Liver (tissue), 9 donors: ENCODE results near the gene TGM2. TPM values are rescaled to one million over a fixed set of nuclear protein-coding genes. Genes with fewer than 3 reads are reported as not detected.

ENCODE experiments used
- DNase-seq: peaks from one replicate; pipeline ENCODE4 v3.0.0-alpha.2; 2017; ENCODE audit warnings: low spot score
- H3K27ac ChIP-seq, 2 donors: one replicate each; pipeline ENCODE4 v1.7.0; 2013; ENCODE audit warnings: inconsistent platforms in 2 of 2, low read length in 2 of 2, control low read depth in 1 of 2, low read depth in 1 of 2, mild to moderate bottlenecking in 1 of 2
- H3K27me3 ChIP-seq, 4 donors: one replicate each; pipeline versions ENCODE4 v1.6.1 to v1.7.0; 2013; ENCODE audit warnings: low read length in 3 of 4, inconsistent platforms in 1 of 4, mild to moderate bottlenecking in 1 of 4, moderate library complexity in 1 of 4; ENCODE audit not compliant: control insufficient read depth in 4 of 4, insufficient read depth in 4 of 4
- H3K36me3 ChIP-seq, 4 donors: one replicate each; pipeline versions ENCODE4 v1.6.1 to v1.7.0; 2013; ENCODE audit warnings: low read length in 3 of 4, mild to moderate bottlenecking in 3 of 4, low read depth in 1 of 4, moderate library complexity in 1 of 4; ENCODE audit not compliant: control insufficient read depth in 4 of 4, insufficient read depth in 3 of 4
- H3K4me1 ChIP-seq, 4 donors: one replicate each; pipeline versions ENCODE4 v1.6.1 to v1.7.0; 2013; ENCODE audit warnings: low read length in 3 of 4, mild to moderate bottlenecking in 3 of 4, moderate library complexity in 1 of 4; ENCODE audit not compliant: control insufficient read depth in 4 of 4, insufficient read depth in 4 of 4
- H3K4me3 ChIP-seq, 3 donors: one replicate each; pipeline versions ENCODE4 v1.6.1 to v1.7.0; 2013; ENCODE audit warnings: low read length in 3 of 3, control low read depth in 1 of 3, low read depth in 1 of 3, mild to moderate bottlenecking in 1 of 3
- H3K9ac ChIP-seq, 2 donors: one replicate each; pipeline ENCODE4 v1.7.0; 2013; ENCODE audit warnings: low read length in 2 of 2, mild to moderate bottlenecking in 2 of 2, moderate library complexity in 2 of 2, control low read depth in 1 of 2, low read depth in 1 of 2
- H3K9me3 ChIP-seq, 4 donors: one replicate each; pipeline versions ENCODE4 v1.6.1 to v1.7.0; 2013; ENCODE audit warnings: low read length in 3 of 4; ENCODE audit not compliant: control insufficient read depth in 4 of 4
- EGR1 ChIP-seq, 2 donors: IDR thresholded peaks; 2 replicates each; pipeline ENCODE4 v1.6.1; 2016 to 2018; ENCODE audit warnings: antibody characterized with exemption in 2 of 2, low read depth in 2 of 2
- FOXA2 ChIP-seq: IDR thresholded peaks from 2 replicates; pipeline ENCODE4 v1.6.1; 2016; ENCODE audit warnings: antibody characterized with exemption
- GABPA ChIP-seq, 2 donors: IDR thresholded peaks in 1 of 2; conservative IDR thresholded peaks in 1 of 2; 2 replicates each; pipeline ENCODE4 v1.6.1; 2016; ENCODE audit warnings: antibody characterized with exemption in 2 of 2, mild to moderate bottlenecking in 1 of 2, moderate library complexity in 1 of 2
- HNF4A ChIP-seq, 2 donors: conservative IDR thresholded peaks; 2 replicates each; pipeline ENCODE4 v1.6.1; 2016; ENCODE audit warnings: antibody characterized with exemption in 2 of 2, mild to moderate bottlenecking in 2 of 2
- HNF4G ChIP-seq: IDR thresholded peaks from 2 replicates; pipeline ENCODE4 v1.6.1; 2016; ENCODE audit warnings: antibody characterized with exemption
- JUND ChIP-seq, 2 donors: IDR thresholded peaks; 2 replicates each; pipeline ENCODE4 v1.6.1; 2016; ENCODE audit warnings: antibody characterized with exemption in 2 of 2
- MAX ChIP-seq: IDR thresholded peaks from 2 replicates; pipeline ENCODE4 v1.6.1; 2016; ENCODE audit warnings: antibody characterized with exemption
- NR2F2 ChIP-seq: IDR thresholded peaks from 2 replicates; pipeline ENCODE4 v1.6.1; 2016; ENCODE audit warnings: antibody characterized with exemption
- RAD21 ChIP-seq, 2 donors: IDR thresholded peaks; 2 replicates each; pipeline ENCODE4 v1.6.1; 2016; ENCODE audit warnings: antibody characterized with exemption in 2 of 2, mild to moderate bottlenecking in 2 of 2
- RXRA ChIP-seq, 2 donors: IDR thresholded peaks; 2 replicates each; pipeline ENCODE4 v1.6.1; 2017 to 2018; ENCODE audit warnings: antibody characterized with exemption in 2 of 2, mild to moderate bottlenecking in 1 of 2
- TAF1 ChIP-seq: conservative IDR thresholded peaks from 2 replicates; pipeline ENCODE4 v1.6.1; 2016; ENCODE audit warnings: antibody characterized with exemption, mild to moderate bottlenecking
- YY1 ChIP-seq: IDR thresholded peaks from 2 replicates; pipeline ENCODE4 v1.6.1; 2016; ENCODE audit warnings: antibody characterized with exemption, mild to moderate bottlenecking
- WGBS: extraction: QIAGEN DNeasy Blood & Tissue Kit; methylation state at CpG from one replicate; pipeline ENCODE4 v1.1.7; 2013; 5-methylcytosine and 5-hydroxymethylcytosine counted together
- polyA plus RNA-seq, 2 donors: library from polyadenylated mRNA; stranded (reverse) in 1 of 2; unstranded in 1 of 2; fragments of 200-250 nt in 1 of 2; fragments of >200 nt in 1 of 2; fragmentation: Nextera tagmentation in 1 of 2; extraction: Ambion mirVana in 1 of 2; gene quantifications; one replicate each; pipeline versions ENCODE4 v1.2.1 to v1.2.3, GENCODE V29; 2013 to 2015
- total RNA-seq, 2 donors: library from RNA; depleted of rRNA; stranded (reverse); fragments of >200 nt; gene quantifications; one replicate each; pipeline ENCODE4 v1.2.3, GENCODE V29; 2014
- TF ChIP-seq, protein P1 (sequence below): IDR thresholded peaks from 2 replicates; pipeline ENCODE4 v1.6.1; 2016; ENCODE audit warnings: antibody characterized with exemption
- TF ChIP-seq, protein P2 (sequence below): fragments of 150-350 bp; IDR thresholded peaks from 2 replicates; pipeline ENCODE4 v1.5.1; 2017; ENCODE audit warnings: improper control_type of control experiment, low read depth, low read length; ENCODE audit not compliant: missing input control
- TF ChIP-seq, protein P3 (sequence below): IDR thresholded peaks from 2 replicates; pipeline ENCODE4 v1.6.1; 2016; ENCODE audit warnings: antibody characterized with exemption
- TF ChIP-seq, protein P4 (sequence below): IDR thresholded peaks from 2 replicates; pipeline ENCODE4 v1.6.1; 2016; ENCODE audit warnings: antibody characterized with exemption, mild to moderate bottlenecking
- donor health status: healthy.
- donor health status: healthy.
- donor health status: healthy.
- donor health status: healthy.
- donor health status: healthy.

TGM2 gene
- total and polyA plus RNA-seq, 4 donors = 106 to 375 (median 190) TPM

GRCh38 chr20:38181971-38182370, 16.9 kb upstream of the TGM2 start:
- Histone ChIP-seq H3K9ac (no peak overlapping the region), H3K4me3 (no peak overlapping the region), H3K4me1 (no peaks in the 10 kb centered on the region), H3K27me3 (no peaks in the 10 kb centered on the region), H3K27ac (no peak overlapping the region), H3K36me3 (no peaks in the 10 kb centered on the region), H3K9me3 (no peaks in the 10 kb centered on the region)
- TF ChIP-seq MAX (no peak), NR2F2 (no peak), YY1 (no peak), GABPA (IDR thresholded peaks at IDR 0.05 in 1 of 2, conservative IDR thresholded peaks at IDR 0.05 in 1 of 2) (no peak), TAF1 (no peak), FOXA2 (no peak), JUND (IDR thresholded peaks at IDR 0.05) (no peak), EGR1 (IDR thresholded peaks at IDR 0.05; ENCODE audit: low read depth in 2 of 2) (no peak), HNF4G (no peak), HNF4A (conservative IDR thresholded peaks at IDR 0.05) (no peak), RAD21 (IDR thresholded peaks at IDR 0.05) (no peak), RXRA (IDR thresholded peaks at IDR 0.05) (no peak)
- TF ChIP-seq, protein P1, sequence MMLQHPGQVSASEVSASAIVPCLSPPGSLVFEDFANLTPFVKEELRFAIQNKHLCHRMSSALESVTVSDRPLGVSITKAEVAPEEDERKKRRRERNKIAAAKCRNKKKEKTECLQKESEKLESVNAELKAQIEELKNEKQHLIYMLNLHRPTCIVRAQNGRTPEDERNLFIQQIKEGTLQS = no peak
- TF ChIP-seq, protein P2, sequence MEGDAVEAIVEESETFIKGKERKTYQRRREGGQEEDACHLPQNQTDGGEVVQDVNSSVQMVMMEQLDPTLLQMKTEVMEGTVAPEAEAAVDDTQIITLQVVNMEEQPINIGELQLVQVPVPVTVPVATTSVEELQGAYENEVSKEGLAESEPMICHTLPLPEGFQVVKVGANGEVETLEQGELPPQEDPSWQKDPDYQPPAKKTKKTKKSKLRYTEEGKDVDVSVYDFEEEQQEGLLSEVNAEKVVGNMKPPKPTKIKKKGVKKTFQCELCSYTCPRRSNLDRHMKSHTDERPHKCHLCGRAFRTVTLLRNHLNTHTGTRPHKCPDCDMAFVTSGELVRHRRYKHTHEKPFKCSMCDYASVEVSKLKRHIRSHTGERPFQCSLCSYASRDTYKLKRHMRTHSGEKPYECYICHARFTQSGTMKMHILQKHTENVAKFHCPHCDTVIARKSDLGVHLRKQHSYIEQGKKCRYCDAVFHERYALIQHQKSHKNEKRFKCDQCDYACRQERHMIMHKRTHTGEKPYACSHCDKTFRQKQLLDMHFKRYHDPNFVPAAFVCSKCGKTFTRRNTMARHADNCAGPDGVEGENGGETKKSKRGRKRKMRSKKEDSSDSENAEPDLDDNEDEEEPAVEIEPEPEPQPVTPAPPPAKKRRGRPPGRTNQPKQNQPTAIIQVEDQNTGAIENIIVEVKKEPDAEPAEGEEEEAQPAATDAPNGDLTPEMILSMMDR = no peak
- TF ChIP-seq, protein P3, sequence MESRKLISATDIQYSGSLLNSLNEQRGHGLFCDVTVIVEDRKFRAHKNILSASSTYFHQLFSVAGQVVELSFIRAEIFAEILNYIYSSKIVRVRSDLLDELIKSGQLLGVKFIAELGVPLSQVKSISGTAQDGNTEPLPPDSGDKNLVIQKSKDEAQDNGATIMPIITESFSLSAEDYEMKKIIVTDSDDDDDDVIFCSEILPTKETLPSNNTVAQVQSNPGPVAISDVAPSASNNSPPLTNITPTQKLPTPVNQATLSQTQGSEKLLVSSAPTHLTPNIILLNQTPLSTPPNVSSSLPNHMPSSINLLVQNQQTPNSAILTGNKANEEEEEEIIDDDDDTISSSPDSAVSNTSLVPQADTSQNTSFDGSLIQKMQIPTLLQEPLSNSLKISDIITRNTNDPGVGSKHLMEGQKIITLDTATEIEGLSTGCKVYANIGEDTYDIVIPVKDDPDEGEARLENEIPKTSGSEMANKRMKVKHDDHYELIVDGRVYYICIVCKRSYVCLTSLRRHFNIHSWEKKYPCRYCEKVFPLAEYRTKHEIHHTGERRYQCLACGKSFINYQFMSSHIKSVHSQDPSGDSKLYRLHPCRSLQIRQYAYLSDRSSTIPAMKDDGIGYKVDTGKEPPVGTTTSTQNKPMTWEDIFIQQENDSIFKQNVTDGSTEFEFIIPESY = no peak
- TF ChIP-seq, protein P4, sequence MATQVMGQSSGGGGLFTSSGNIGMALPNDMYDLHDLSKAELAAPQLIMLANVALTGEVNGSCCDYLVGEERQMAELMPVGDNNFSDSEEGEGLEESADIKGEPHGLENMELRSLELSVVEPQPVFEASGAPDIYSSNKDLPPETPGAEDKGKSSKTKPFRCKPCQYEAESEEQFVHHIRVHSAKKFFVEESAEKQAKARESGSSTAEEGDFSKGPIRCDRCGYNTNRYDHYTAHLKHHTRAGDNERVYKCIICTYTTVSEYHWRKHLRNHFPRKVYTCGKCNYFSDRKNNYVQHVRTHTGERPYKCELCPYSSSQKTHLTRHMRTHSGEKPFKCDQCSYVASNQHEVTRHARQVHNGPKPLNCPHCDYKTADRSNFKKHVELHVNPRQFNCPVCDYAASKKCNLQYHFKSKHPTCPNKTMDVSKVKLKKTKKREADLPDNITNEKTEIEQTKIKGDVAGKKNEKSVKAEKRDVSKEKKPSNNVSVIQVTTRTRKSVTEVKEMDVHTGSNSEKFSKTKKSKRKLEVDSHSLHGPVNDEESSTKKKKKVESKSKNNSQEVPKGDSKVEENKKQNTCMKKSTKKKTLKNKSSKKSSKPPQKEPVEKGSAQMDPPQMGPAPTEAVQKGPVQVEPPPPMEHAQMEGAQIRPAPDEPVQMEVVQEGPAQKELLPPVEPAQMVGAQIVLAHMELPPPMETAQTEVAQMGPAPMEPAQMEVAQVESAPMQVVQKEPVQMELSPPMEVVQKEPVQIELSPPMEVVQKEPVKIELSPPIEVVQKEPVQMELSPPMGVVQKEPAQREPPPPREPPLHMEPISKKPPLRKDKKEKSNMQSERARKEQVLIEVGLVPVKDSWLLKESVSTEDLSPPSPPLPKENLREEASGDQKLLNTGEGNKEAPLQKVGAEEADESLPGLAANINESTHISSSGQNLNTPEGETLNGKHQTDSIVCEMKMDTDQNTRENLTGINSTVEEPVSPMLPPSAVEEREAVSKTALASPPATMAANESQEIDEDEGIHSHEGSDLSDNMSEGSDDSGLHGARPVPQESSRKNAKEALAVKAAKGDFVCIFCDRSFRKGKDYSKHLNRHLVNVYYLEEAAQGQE = no peak
- DNase-seq = no peak
- 95% methylated on average over 3 of the region's 3 CpGs for WGBS
